Prostate gland (tissue), 2 donors: ENCODE measurements around the gene RPP25. TPM values are rescaled to one million over a fixed set of nuclear protein-coding genes. Genes with fewer than 3 reads are reported as not detected.

Experiments used
- DNase-seq: peaks from one replicate; pipeline ENCODE4 v3.0.0-alpha.2; 2019; ENCODE audit warnings: low spot score
- H3K27ac ChIP-seq, 2 donors: fragments of 200-600 bp; sonication (generic); 2 replicates each; pipeline ENCODE4 v1.5.1; 2017 to 2019
- H3K27me3 ChIP-seq: fragments of 200-600 bp; sonication (generic); replicated peaks from 2 replicates; pipeline ENCODE4 v1.5.1; 2019; ENCODE audit not compliant: insufficient read depth
- H3K36me3 ChIP-seq, 2 donors: fragments of 200-600 bp; sonication (generic); 1 replicate in 1 of 2; 2 replicates in 1 of 2; pipeline versions ENCODE4 v1.5.1 to v1.8.1; 2017 to 2019
- H3K4me1 ChIP-seq: fragments of 200-600 bp; sonication (generic); replicated peaks from 2 replicates; pipeline ENCODE4 v1.5.1; 2019
- H3K4me3 ChIP-seq, 2 donors: fragments of 200-600 bp; sonication (generic); 2 replicates each; pipeline ENCODE4 v1.5.1; 2017 to 2019
- H3K9me3 ChIP-seq: fragments of 200-600 bp; sonication (generic); 2 replicates; pipeline ENCODE4 v1.5.1; 2017
- CTCF ChIP-seq, 4 experiments: fragments of 200-600 bp in 2 of 4; fragments of 450-650 bp in 2 of 4; sonication (generic) in 2 of 4; IDR thresholded peaks; 1 replicate in 3 of 4; 2 replicates in 1 of 4; pipeline ENCODE4 v1.5.1; 2016 to 2019; ENCODE audit warnings: antibody characterized with exemption in 4 of 4, mild to moderate bottlenecking in 2 of 4, moderate library complexity in 2 of 4
- POLR2A ChIP-seq: fragments of 450-650 bp; IDR thresholded peaks from one replicate; pipeline ENCODE4 v1.6.1; 2016; ENCODE audit warnings: antibody characterized with exemption, mild to moderate bottlenecking
- POLR2AphosphoS5 ChIP-seq: sonication (generic); formaldehyde crosslinking; IDR thresholded peaks from one replicate; pipeline ENCODE4 v1.6.1; 2017; ENCODE audit warnings: antibody characterized with exemption
- WGBS: methylation state at CpG from one replicate; pipeline ENCODE4 v1.1.5; 2018; 5-methylcytosine and 5-hydroxymethylcytosine counted together
- intact Hi-C: fragments of 100-400 bp; cut with DNase I; formaldehyde crosslinking; loops from one replicate; pipeline ENCODE4 v1.14.2; 2022
- total RNA-seq, 2 donors: library from RNA; depleted of rRNA; stranded (reverse); fragments of >200 nt; gene quantifications; one replicate each; pipeline ENCODE4 v1.1.0, GENCODE V29; 2016

Gene RPP25
- total RNA-seq, 2 donors from 2014 or later, result 3.8 to 17.6 TPM

DNA sequence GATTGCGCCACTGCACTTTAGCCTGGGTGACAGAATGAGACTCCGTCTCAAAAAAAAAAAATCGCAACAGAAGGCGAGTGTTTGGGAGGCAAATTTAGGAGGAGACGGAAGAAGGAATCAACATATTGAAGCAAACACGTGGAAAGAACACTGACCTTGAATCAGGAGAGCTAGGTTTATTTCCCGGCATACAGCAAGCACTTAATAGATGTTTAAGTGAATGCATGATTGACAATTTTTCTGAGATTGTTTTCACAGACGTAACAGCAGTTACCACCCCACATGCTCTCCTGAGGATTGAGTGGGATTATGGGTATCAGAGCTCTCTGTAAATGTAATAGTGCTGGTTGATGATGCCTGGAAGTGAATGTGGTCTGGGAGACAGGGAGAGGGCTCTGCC is 5.6 kb upstream of the RPP25 start:
- WGBS, result 82% methylated on average over 8 of the region's 8 CpGs
- H3K27me3 ChIP-seq, result no peaks in the 10 kb centered on the region
- H3K4me1 ChIP-seq, result peaks cover 8% of the 10 kb centered on the region
- H3K4me3 ChIP-seq, result no peak overlapping the region
- intact Hi-C loops, result no loop called here
- no peaks in the 10 kb centered on the region for H3K36me3 ChIP-seq
- no peak overlapping the region for H3K27ac ChIP-seq
- H3K9me3 ChIP-seq, result no peaks in the 10 kb centered on the region
- TF ChIP-seq POLR2A (no peak), POLR2AphosphoS5 (no peak), CTCF (IDR thresholded peaks at IDR 0.05) (no peak)
- DNase-seq, result no peak

- no peaks in the 10 kb centered on the region for H3K27me3 ChIP-seq
- H3K4me1 ChIP-seq, result peaks cover 9% of the 10 kb centered on the region
- H3K27ac ChIP-seq, result no peak overlapping the region
- intact Hi-C loops, result no loop called here
- no peak for DNase-seq
- H3K36me3 ChIP-seq, result no peaks in the 10 kb centered on the region
- no peak overlapping the region for H3K4me3 ChIP-seq
- no peak for TF ChIP-seq POLR2AphosphoS5
- TF ChIP-seq POLR2A, result no peak
- 56% methylated on average over 5 of the region's 5 CpGs for WGBS
- H3K9me3 ChIP-seq, result no peaks in the 10 kb centered on the region
Measured at GRCh38 chr15:74961616-74962015, 5.0 kb upstream of the RPP25 start.

DNA sequence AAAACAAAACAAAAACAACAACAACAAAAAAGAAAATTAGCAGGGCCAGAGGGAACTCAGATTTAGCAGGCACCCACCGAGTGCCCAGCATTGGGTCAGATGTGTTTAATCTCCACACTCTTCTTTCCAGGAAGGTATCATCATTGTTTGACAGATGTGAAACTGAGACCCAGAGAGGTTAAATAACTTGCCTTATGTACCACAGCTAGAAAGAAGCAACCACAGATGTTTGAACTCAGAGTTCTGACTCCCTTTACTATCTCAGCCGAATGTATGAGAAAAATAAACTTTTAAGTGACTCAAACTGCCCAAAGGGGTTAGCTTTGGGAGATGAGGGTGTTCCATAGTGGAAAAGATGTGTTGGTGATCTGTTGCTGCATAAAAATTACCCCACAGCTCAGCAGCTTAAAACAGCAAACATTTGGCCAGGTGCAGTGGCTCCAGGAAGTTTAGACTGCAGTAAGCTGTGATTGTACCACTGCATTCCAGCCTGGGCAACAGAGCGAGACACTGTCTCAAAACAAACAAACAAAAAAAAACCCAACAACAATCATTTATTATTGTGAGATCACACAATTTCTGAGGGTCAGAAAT is 4.5 kb upstream of the RPP25 start:
- H3K9me3 ChIP-seq, result no peaks in the 10 kb centered on the region
- intact Hi-C loops, result no loop called here
- no peaks in the 10 kb centered on the region for H3K27me3 ChIP-seq
- no peak for DNase-seq
- no peak overlapping the region for H3K4me3 ChIP-seq
- peaks cover 9% of the 10 kb centered on the region for H3K4me1 ChIP-seq
- whole genome bisulfite sequencing, result 51% methylated on average over 3 of the region's 3 CpGs
- no peaks in the 10 kb centered on the region for H3K36me3 ChIP-seq
- TF ChIP-seq POLR2AphosphoS5, result no peak
- TF ChIP-seq CTCF (IDR thresholded peaks at IDR 0.05), result no peak
- no peak for TF ChIP-seq POLR2A
- H3K27ac ChIP-seq, result no peak overlapping the region

DNA sequence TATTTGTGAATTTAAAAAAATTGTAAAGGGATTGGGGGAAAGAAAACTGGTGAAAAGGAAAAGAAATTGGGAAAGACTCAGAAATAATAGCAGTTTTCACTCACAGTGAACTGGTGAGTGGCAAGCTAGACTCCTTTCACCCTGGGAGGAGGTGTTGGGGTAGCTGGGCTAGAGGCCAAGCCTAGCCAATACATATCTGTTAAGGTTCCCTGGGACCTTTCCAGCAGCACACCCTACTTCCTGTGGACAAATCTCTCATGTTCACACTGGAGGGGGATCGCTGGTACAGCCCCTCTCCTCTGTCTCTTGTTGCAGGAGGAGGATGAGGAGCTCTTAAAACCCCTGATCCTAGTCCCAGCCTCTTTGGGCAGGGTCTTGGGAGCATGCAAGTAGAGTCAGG is 3.7 kb upstream of the RPP25 start:
- no peak for TF ChIP-seq POLR2A
- no peak for TF ChIP-seq POLR2AphosphoS5
- no peak for TF ChIP-seq CTCF (IDR thresholded peaks at IDR 0.05)
- Histone ChIP-seq H3K4me1 (peaks cover 9% of the 10 kb centered on the region), H3K27me3 (no peaks in the 10 kb centered on the region), H3K36me3 (no peaks in the 10 kb centered on the region), H3K27ac (no peak overlapping the region), H3K9me3 (no peaks in the 10 kb centered on the region), H3K4me3 (no peak overlapping the region)
- no peak for DNase-seq
- intact Hi-C loops, result no loop called here
- WGBS, result 64% methylated on average over 1 of the region's 1 CpG

- Histone ChIP-seq H3K27ac (no peak overlapping the region), H3K4me3 (no peak overlapping the region)
Measured at GRCh38 chr15:74959586-74959939, 3.0 kb upstream of the RPP25 start.

More at GRCh38 chr15:74959586-74959939, 3.0 kb upstream of the RPP25 start:
- WGBS, result 15% methylated on average over 8 of the region's 8 CpGs
- Histone ChIP-seq H3K27me3 (no peaks in the 10 kb centered on the region), H3K36me3 (no peaks in the 10 kb centered on the region), H3K9me3 (no peaks in the 10 kb centered on the region), H3K4me1 (peaks cover 9% of the 10 kb centered on the region)
- TF ChIP-seq POLR2A (no peak), POLR2AphosphoS5 (no peak), CTCF (IDR thresholded peaks at IDR 0.05) (no peak)
- DNase-seq, result no peak
- intact Hi-C loops, result loop anchor here (5.0 to 10.0 kb wide), 2 partner anchors 243 to 585 kb away; partner anchors contain the start of gene C15orf39
